Activated CD4-positive, alpha-beta T cell treated with anti-CD3 and anti-CD28 coated beads, Interleukin-2, Interleukin-4, amounts not matched to agents 100 ng/mL and 50 ng/mL, durations not matched to agents 16 hours and 8 hours (primary cell): ENCODE measurements around the gene NCAPH2.

Experiments used
- DNase-seq: peaks from one replicate; pipeline ENCODE4 v3.0.0-alpha.2; 2020; ENCODE audit warnings: low spot score

The NCAPH2 gene

GRCh38 chr22:50490531-50491308, 17.3 kb upstream of the NCAPH2 start:
- DNase-seq, result no peak

- DNase-seq, result no peak
Observed at GRCh38 chr22:50497093-50497492, 10.9 kb upstream of the NCAPH2 start.

- peak; percentile 78 for DNase-seq
Observed at GRCh38 chr22:50498322-50498890, 9.6 kb upstream of the NCAPH2 start.

- DNase-seq, result no peak
Observed at GRCh38 chr22:50500452-50500851, 7.6 kb upstream of the NCAPH2 start.

- no peak for DNase-seq
Observed at GRCh38 chr22:50502096-50502495, 5.9 kb upstream of the NCAPH2 start.

- DNase-seq, result no peak
Observed at GRCh38 chr22:50502628-50503474, 5.2 kb upstream of the NCAPH2 start.

- no peak for DNase-seq
Observed at GRCh38 chr22:50503475-50504145, 4.4 kb upstream of the NCAPH2 start.

- DNase-seq, result no peak
Observed at GRCh38 chr22:50504369-50505211, 3.4 kb upstream of the NCAPH2 start.

- DNase-seq, result no peak
Observed at GRCh38 chr22:50505276-50505775, 2.7 kb upstream of the NCAPH2 start.

- DNase-seq, result no peak
Observed at GRCh38 chr22:50505776-50506610, 2.0 kb upstream of the NCAPH2 start.

GRCh38 chr22:50506611-50507420, 1.2 kb upstream of the NCAPH2 start:
- no peak for DNase-seq

GRCh38 chr22:50507421-50507990, 518 bp upstream of the NCAPH2 start, which contains the start of gene LMF2:
TSS of gene LMF2 (minus strand) at chr22:50507702. CDS start at chr22:50507675, 27 bp downstream.
- peak; percentile 91 for DNase-seq

GRCh38 chr22:50508897-50509296, 873 bp downstream of the NCAPH2 start:
- no peak for DNase-seq

- DNase-seq, result no peak
Observed at GRCh38 chr22:50513175-50513574, 5.2 kb downstream of the NCAPH2 start.

- no peak for DNase-seq
Observed at GRCh38 chr22:50516068-50516467, 8.0 kb downstream of the NCAPH2 start.

- no peak for DNase-seq
Observed at GRCh38 chr22:50516891-50517290, 8.9 kb downstream of the NCAPH2 start.

- no peak for DNase-seq
Observed at GRCh38 chr22:50517495-50518260, 9.7 kb downstream of the NCAPH2 start.

- no peak for DNase-seq
Observed at GRCh38 chr22:50518606-50519005, 10.6 kb downstream of the NCAPH2 start.
